Tibial nerve (tissue), 4 donors: ENCODE data around the gene OLA1. TPM values are rescaled to one million over a fixed set of nuclear protein-coding genes. Genes with fewer than 3 reads are reported as not detected.
"Not testable (repeated sequence)": the region's sequence is repeated elsewhere in the genome, so short reads cannot be mapped to it uniquely, and the experiment has no call there.

Source experiments
- DNase-seq, 2 donors: peaks; one replicate each; pipeline ENCODE4 v3.0.0-alpha.2; 2019; ENCODE audit warnings: low spot score in 2 of 2
- H3K27ac ChIP-seq, 4 donors: fragments of 200-600 bp; sonication (generic) in 3 of 4; one replicate each; pipeline ENCODE4 v1.5.1; 2017 to 2019; ENCODE audit warnings: mild to moderate bottlenecking in 1 of 4
- H3K27me3 ChIP-seq, 2 donors: fragments of 200-600 bp; sonication (generic) in 1 of 2; one replicate each; pipeline versions ENCODE4 v1.5.1 to v1.6.0; 2017 to 2019
- H3K36me3 ChIP-seq, 3 donors: fragments of 200-600 bp; sonication (generic); one replicate each; pipeline ENCODE4 v1.5.1; 2018 to 2019
- H3K4me1 ChIP-seq, 4 donors: fragments of 200-600 bp; sonication (generic) in 3 of 4; one replicate each; pipeline ENCODE4 v1.5.1; 2017 to 2019
- H3K4me3 ChIP-seq, 4 donors: fragments of 200-600 bp; sonication (generic) in 3 of 4; one replicate each; pipeline ENCODE4 v1.5.1; 2017 to 2019; ENCODE audit warnings: mild to moderate bottlenecking in 1 of 4, moderate library complexity in 1 of 4
- H3K9me3 ChIP-seq, 4 donors: fragments of 200-600 bp; sonication (generic) in 3 of 4; one replicate each; pipeline ENCODE4 v1.5.1; 2017 to 2019
- CTCF ChIP-seq, 5 experiments: fragments of 200-600 bp in 3 of 5; fragments of 450-650 bp in 2 of 5; sonication (generic) in 3 of 5; IDR thresholded peaks; one replicate each; pipeline ENCODE4 v1.5.1; 2016 to 2019; ENCODE audit warnings: antibody characterized with exemption in 5 of 5, mild to moderate bottlenecking in 3 of 5, moderate library complexity in 2 of 5
- EP300 ChIP-seq, 2 donors: sonication (generic); formaldehyde crosslinking; IDR thresholded peaks; one replicate each; pipeline ENCODE4 v1.6.1; 2017; ENCODE audit warnings: antibody characterized with exemption in 2 of 2, mild to moderate bottlenecking in 1 of 2
- POLR2A ChIP-seq, 2 donors: fragments of 450-650 bp; IDR thresholded peaks; one replicate each; pipeline ENCODE4 v1.6.1; 2017; ENCODE audit warnings: antibody characterized with exemption in 2 of 2, mild to moderate bottlenecking in 2 of 2, moderate library complexity in 2 of 2
- WGBS, 2 donors: methylation state at CpG; one replicate each; pipeline ENCODE4 v1.1.5; 2018; 5-methylcytosine and 5-hydroxymethylcytosine counted together
- total RNA-seq, 4 donors: library from RNA; depleted of rRNA; stranded (reverse); fragments of >200 nt; gene quantifications; one replicate each; pipeline ENCODE4 v1.1.0, GENCODE V29; 2016

OLA1 gene
- total RNA-seq, 4 donors from 2014 or later, result 32.0 to 69.0 (median 45.5) TPM

DNA sequence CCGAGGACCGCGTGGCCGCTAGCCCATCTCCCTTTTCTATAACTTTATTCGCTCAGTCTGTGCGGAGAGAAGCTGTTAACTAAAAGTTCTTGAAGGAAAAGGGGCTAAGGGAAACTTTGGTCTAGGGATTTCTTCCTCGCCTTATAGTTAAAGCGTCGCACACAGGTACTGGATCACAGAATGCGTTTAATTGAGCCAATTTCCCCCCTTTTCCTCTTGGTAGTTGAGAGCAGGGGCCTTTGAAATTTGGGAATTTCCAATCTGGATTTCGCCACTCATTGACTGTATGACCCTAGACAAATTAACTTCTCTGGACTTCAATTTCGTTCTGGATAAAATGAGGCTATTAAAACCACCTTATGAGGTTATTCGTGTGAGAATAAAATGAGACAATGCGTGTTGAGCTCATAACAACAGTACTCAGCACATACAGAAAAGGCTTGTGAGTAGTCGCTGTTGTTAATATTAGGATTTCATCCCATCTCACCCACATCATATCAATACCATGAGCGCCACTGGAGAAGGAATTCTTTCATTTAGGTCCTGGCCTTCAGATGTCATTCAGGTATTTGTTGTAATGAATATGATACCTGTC lies 763 bp upstream of the OLA1 start:
- H3K27me3 ChIP-seq, result no peaks in the 10 kb centered on the region
- DNase-seq, result no peak
- peaks cover 0 to 18% (median 0%) of the 10 kb centered on the region in 3 donors for H3K36me3 ChIP-seq
- 54 to 58% methylated on average over 16 of the region's 16 CpGs for WGBS, 2 donors
- no peaks in the 10 kb centered on the region for H3K9me3 ChIP-seq
- H3K4me1 ChIP-seq, result peaks cover 0 to 19% (median 3%) of the 10 kb centered on the region in 4 donors
- peak overlapping the region; percentile 66 to 78 (median 76) for H3K4me3 ChIP-seq
- no peak for TF ChIP-seq POLR2A (IDR thresholded peaks at IDR 0.05)
- no peak for TF ChIP-seq EP300 (IDR thresholded peaks at IDR 0.05)
- no peak for TF ChIP-seq CTCF (IDR thresholded peaks at IDR 0.05)
- H3K27ac ChIP-seq, result peak overlapping the region; percentile 77 to 90 (median 82)

- peaks cover 0 to 25% (median 0%) of the 10 kb centered on the region in 3 donors for H3K36me3 ChIP-seq
- WGBS, 2 donors, result 16 to 30% methylated on average over 9 to 14 of the region's 14 CpGs
- H3K9me3 ChIP-seq, result no peaks in the 10 kb centered on the region
- TF ChIP-seq POLR2A (IDR thresholded peaks at IDR 0.05) (no peak), CTCF (IDR thresholded peaks at IDR 0.05) (no peak), EP300 (IDR thresholded peaks at IDR 0.05) (no peak)
- DNase-seq, result peak in 1 of 2 donors; percentile 8
- H3K27ac ChIP-seq, result peak overlapping the region; percentile 77 to 84 (median 80)
- H3K27me3 ChIP-seq, result no peaks in the 10 kb centered on the region
- H3K4me3 ChIP-seq, result peak overlapping the region; percentile 66 to 89 (median 78)
- H3K4me1 ChIP-seq, result peaks cover 0 to 19% (median 3%) of the 10 kb centered on the region in 4 donors
Measured at GRCh38 chr2:174247474-174248186, 702 bp downstream of the OLA1 start.

DNA sequence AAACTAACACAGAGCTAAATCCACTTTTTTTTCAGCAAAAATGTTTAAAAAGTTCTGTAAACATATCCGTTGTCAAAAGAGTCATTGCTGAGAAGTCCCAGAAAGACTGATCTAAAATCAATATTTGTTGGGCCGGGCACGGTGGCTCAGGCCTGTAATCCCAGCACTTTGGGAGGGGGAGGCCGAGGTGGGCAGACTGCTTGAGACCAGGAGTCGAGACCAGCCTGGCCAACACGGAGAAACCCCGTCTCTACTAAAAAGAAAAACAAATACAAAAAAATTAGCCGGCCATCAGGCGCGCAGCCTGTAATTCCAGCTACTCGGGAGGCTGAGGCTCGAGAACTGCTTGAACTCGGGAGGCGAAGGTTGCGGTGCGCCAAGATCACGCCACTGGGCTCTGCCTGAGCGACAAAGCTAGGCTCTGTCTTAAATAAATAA lies 1.4 kb downstream of the OLA1 start:
- DNase-seq, result no peak
- Histone ChIP-seq H3K27ac (no peak overlapping the region), H3K4me3 (no peak overlapping the region), H3K4me1 (peaks cover 0 to 19% (median 3%) of the 10 kb centered on the region in 4 donors), H3K27me3 (no peaks in the 10 kb centered on the region), H3K36me3 (peaks cover 0 to 32% (median 0%) of the 10 kb centered on the region in 3 donors), H3K9me3 (no peaks in the 10 kb centered on the region)
- TF ChIP-seq EP300 (IDR thresholded peaks at IDR 0.05), result no peak
- 88 to 90% methylated on average over 18 of the region's 18 CpGs for WGBS, 2 donors

DNA sequence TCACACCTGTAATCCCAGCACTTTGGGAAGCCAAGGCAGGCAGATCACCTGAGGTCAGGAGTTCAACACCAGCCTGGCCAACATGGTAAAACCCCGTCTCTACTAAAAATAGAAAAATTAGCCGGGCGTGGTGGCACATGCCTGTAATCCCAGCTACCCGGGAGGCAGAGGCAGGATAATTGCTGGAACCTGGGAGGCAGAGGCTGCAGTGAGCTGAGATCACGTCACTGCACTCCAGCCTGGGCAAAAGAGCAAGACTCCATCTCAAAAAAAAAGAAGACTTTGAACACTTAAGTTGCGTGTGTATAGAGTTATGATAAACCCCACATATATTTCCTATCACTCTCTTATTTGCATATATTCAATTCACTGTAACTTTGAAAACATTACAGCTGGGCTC lies 2.7 kb downstream of the OLA1 start:
- Histone ChIP-seq H3K4me1 (peaks cover 0 to 19% (median 3%) of the 10 kb centered on the region in 4 donors), H3K36me3 (peaks cover 0 to 33% (median 0%) of the 10 kb centered on the region in 3 donors)
- not testable (repeated sequence) for H3K27me3 ChIP-seq, H3K4me3 ChIP-seq, H3K27ac ChIP-seq, H3K9me3 ChIP-seq, DNase-seq
- 92 to 94% methylated on average over 6 of the region's 6 CpGs for WGBS, 2 donors

DNA sequence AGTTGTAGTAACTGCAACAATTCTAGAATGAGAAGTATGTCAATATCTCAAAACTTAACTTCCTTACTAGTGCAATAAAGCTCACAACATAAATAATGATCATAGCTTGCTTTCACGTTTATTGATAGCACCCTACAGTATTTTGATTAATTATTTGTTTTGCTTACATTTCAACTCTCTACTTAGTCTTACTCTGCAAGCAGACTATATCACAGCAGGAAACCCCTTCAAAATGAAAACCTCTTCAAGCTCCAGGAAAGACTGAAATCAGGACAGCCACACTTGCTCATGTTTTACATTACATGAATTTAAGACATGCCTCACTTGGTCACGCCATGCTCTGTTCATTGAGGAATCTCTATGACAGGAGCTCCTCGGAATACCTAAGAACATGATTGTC lies 3.3 kb downstream of the OLA1 start:
- 97% methylated on average over 3 of the region's 3 CpGs for WGBS, 2 donors

More for the DNA sequence above, 3.3 kb downstream of the OLA1 start:
- H3K9me3 ChIP-seq, result no peaks in the 10 kb centered on the region
- no peak for DNase-seq
- H3K27ac ChIP-seq, result no peak overlapping the region
- TF ChIP-seq CTCF (IDR thresholded peaks at IDR 0.05), result no peak
- TF ChIP-seq POLR2A (IDR thresholded peaks at IDR 0.05), result no peak
- TF ChIP-seq EP300 (IDR thresholded peaks at IDR 0.05), result no peak
- no peaks in the 10 kb centered on the region for H3K27me3 ChIP-seq
- H3K4me1 ChIP-seq, result peaks cover 0 to 19% (median 3%) of the 10 kb centered on the region in 4 donors
- H3K4me3 ChIP-seq, result no peak overlapping the region
- H3K36me3 ChIP-seq, result peaks cover 0 to 33% (median 0%) of the 10 kb centered on the region in 3 donors
